Stimulated activated CD4-positive, alpha-beta T cell treated with anti-CD3 and anti-CD28 coated beads, Interleukin-2, amount 100 ng/mL, for 4 hours (primary cell): ENCODE data around the gene SLC38A8.

Experiments
- DNase-seq: peaks from one replicate; pipeline ENCODE4 v3.0.0-alpha.2; 2020; ENCODE audit warnings: low read depth

Gene SLC38A8

GRCh38 chr16:84042308-84042878, at the start of gene SLC38A8:
TSS of gene SLC38A8 (minus strand) at chr16:84042795. CDS start at chr16:84042157, 638 bp downstream.
- DNase-seq = no peak

GRCh38 chr16:84091460-84091859, 48.9 kb upstream of the SLC38A8 start:
- DNase-seq = no peak

- DNase-seq = no peak
Measured at GRCh38 chr16:84090211-84090610, 47.6 kb upstream of the SLC38A8 start.

GRCh38 chr16:84088695-84089395, 46.2 kb upstream of the SLC38A8 start:
- DNase-seq = peak; percentile 17

- no peak for DNase-seq
Measured at GRCh38 chr16:84087466-84088151, 45.0 kb upstream of the SLC38A8 start.

- DNase-seq = no peak
Measured at GRCh38 chr16:84087001-84087400, 44.4 kb upstream of the SLC38A8 start.

GRCh38 chr16:84086341-84086740, 43.7 kb upstream of the SLC38A8 start:
- DNase-seq = no peak

GRCh38 chr16:84085773-84086172, 43.2 kb upstream of the SLC38A8 start:
- no peak for DNase-seq

GRCh38 chr16:84085271-84085667, 42.7 kb upstream of the SLC38A8 start:
- DNase-seq = no peak

GRCh38 chr16:84084570-84085270, 42.1 kb upstream of the SLC38A8 start:
- DNase-seq = peak; percentile 52

- no peak for DNase-seq
Measured at GRCh38 chr16:84082835-84083569, 40.4 kb upstream of the SLC38A8 start.

- DNase-seq = no peak
Measured at GRCh38 chr16:84082110-84082509, 39.5 kb upstream of the SLC38A8 start.

GRCh38 chr16:84081446-84081989, 38.9 kb upstream of the SLC38A8 start:
- DNase-seq = no peak

GRCh38 chr16:84080813-84081212, 38.2 kb upstream of the SLC38A8 start:
- DNase-seq = no peak

GRCh38 chr16:84080378-84080777, 37.8 kb upstream of the SLC38A8 start:
- DNase-seq = no peak

GRCh38 chr16:84079664-84080063, 37.1 kb upstream of the SLC38A8 start:
- no peak for DNase-seq

GRCh38 chr16:84075376-84075775, 32.8 kb upstream of the SLC38A8 start:
- DNase-seq = no peak

GRCh38 chr16:84074721-84075120, 32.1 kb upstream of the SLC38A8 start:
- no peak for DNase-seq

GRCh38 chr16:84072014-84072413, 29.4 kb upstream of the SLC38A8 start:
- DNase-seq = no peak

- DNase-seq = no peak
Measured at GRCh38 chr16:84071121-84071520, 28.5 kb upstream of the SLC38A8 start.

GRCh38 chr16:84069540-84069939, 26.9 kb upstream of the SLC38A8 start:
- no peak for DNase-seq
